H1 (cell line): ENCODE data around the gene ETV7. TPM values are rescaled to one million over a fixed set of nuclear protein-coding genes. Genes with fewer than 3 reads are reported as not detected.

ENCODE experiments used
- CTCF ChIA-PET: fragments of 300-600 bp; sonication (Branson Sonifier 250); formaldehyde crosslinking; loops from one replicate; lab custom pipeline; 2021; ENCODE audit not compliant: partially characterized antibody; lab: Charles Lee
- POLR2A ChIA-PET: fragments of 300-600 bp; sonication (Branson Sonifier 250); formaldehyde crosslinking; loops from one replicate; lab custom pipeline; 2021; ENCODE audit warnings: inconsistent platforms; ENCODE audit not compliant: partially characterized antibody; lab: Charles Lee
- DNase-seq, 2 experiments: peaks; one replicate each; pipeline versions ENCODE4 v3.0.0 to v3.0.0-alpha.2; 2010 to 2022; ENCODE audit warnings: low spot score in 2 of 2, low read depth in 1 of 2, mixed read lengths in 1 of 2
- FAIRE-seq: peaks from 2 replicates; lab custom pipeline; 2011; peaks lifted over from hg19 to GRCh38; lab: Jason Lieb, UNC
- H2AFZ ChIP-seq: 2 replicates; pipeline ENCODE4 v1.8.1; 2012; ENCODE audit warnings: low read length, inconsistent platforms
- H2AK5ac ChIP-seq: 2 replicates; pipeline ENCODE4 v1.6.1; 2013; ENCODE audit warnings: low read depth, low read length
- H2BK120ac ChIP-seq: replicated peaks from 2 replicates; pipeline ENCODE3; 2013; ENCODE audit warnings: low read depth, low read length, inconsistent platforms
- H2BK12ac ChIP-seq: 2 replicates; pipeline ENCODE4 v1.6.1; 2013; ENCODE audit warnings: low read depth, low read length
- H2BK15ac ChIP-seq: 2 replicates; pipeline ENCODE4 v1.6.1; 2013; ENCODE audit warnings: low read length
- H2BK20ac ChIP-seq: 2 replicates; pipeline ENCODE4 v1.6.1; 2013; ENCODE audit warnings: low read length
- H2BK5ac ChIP-seq: 2 replicates; pipeline ENCODE4 v1.6.1; 2013; ENCODE audit warnings: low read depth, low read length
- H3K14ac ChIP-seq: 2 replicates; pipeline ENCODE4 v1.6.1; 2013; ENCODE audit warnings: inconsistent platforms; ENCODE audit not compliant: insufficient read length
- H3K18ac ChIP-seq: 2 replicates; pipeline ENCODE4 v1.6.1; 2013; ENCODE audit warnings: low read length; ENCODE audit errors: extremely low read depth
- H3K23ac ChIP-seq: 2 replicates; pipeline ENCODE4 v1.6.1; 2013; ENCODE audit warnings: inconsistent platforms; ENCODE audit not compliant: insufficient read length
- H3K23me2 ChIP-seq: 2 replicates; pipeline ENCODE4 v1.6.1; 2013; ENCODE audit warnings: low read depth, low read length
- H3K27ac ChIP-seq: 2 replicates; pipeline ENCODE4 v1.6.1; 2011; ENCODE audit warnings: low read depth, low read length, inconsistent platforms
- H3K27me3 ChIP-seq, 4 experiments: replicated peaks in 1 of 4; 1 replicate in 1 of 4; 2 replicates in 3 of 4; pipeline versions ENCODE4 v1.6.1 to v1.8.1; 2011 to 2013; ENCODE audit warnings: low read length in 3 of 4, mild to moderate bottlenecking in 3 of 4, inconsistent platforms in 2 of 4, mixed read lengths in 2 of 4, moderate library complexity in 1 of 4; ENCODE audit not compliant: control insufficient read depth in 3 of 4, insufficient read depth in 3 of 4; ENCODE audit errors: extremely low read depth in 1 of 4
- H3K36me3 ChIP-seq, 4 experiments: 2 replicates each; pipeline versions ENCODE4 v1.6.1 to v1.8.1; 2011 to 2013; ENCODE audit warnings: mild to moderate bottlenecking in 4 of 4, low read length in 3 of 4, moderate library complexity in 2 of 4, control low read depth in 1 of 4, inconsistent platforms in 1 of 4; ENCODE audit not compliant: insufficient read depth in 4 of 4, control insufficient read depth in 2 of 4
- H3K4ac ChIP-seq: replicated peaks from 2 replicates; pipeline ENCODE3; 2013; ENCODE audit warnings: low read length, low read depth, mixed read lengths, inconsistent platforms; ENCODE audit not compliant: insufficient read length
- H3K4me1 ChIP-seq, 4 experiments: replicated peaks in 1 of 4; 1 replicate in 1 of 4; 2 replicates in 3 of 4; pipeline versions ENCODE4 v1.6.1 to v1.8.1; 2011 to 2013; ENCODE audit warnings: low read length in 3 of 4, inconsistent platforms in 2 of 4, mixed read lengths in 1 of 4; ENCODE audit not compliant: insufficient read depth in 4 of 4, control insufficient read depth in 3 of 4
- H3K4me2 ChIP-seq, 2 experiments: 2 replicates each; pipeline versions ENCODE4 v1.6.1 to v1.8.1; 2011 to 2013; ENCODE audit warnings: low read depth in 2 of 2, low read length in 2 of 2, control low read depth in 1 of 2, inconsistent platforms in 1 of 2, mild to moderate bottlenecking in 1 of 2; ENCODE audit not compliant: insufficient read depth in 1 of 2
- H3K4me3 ChIP-seq, 4 experiments: fragments of 200-600, 300-600 bp in 1 of 4; sonication (generic), shearing (Covaris generic), sonication (Bioruptor Twin) in 1 of 4; 2 replicates each; pipeline versions ENCODE4 v1.5.1 to v1.8.1; 2011 to 2016; ENCODE audit warnings: low read length in 4 of 4, low read depth in 3 of 4, control low read depth in 2 of 4, inconsistent platforms in 2 of 4, mild to moderate bottlenecking in 2 of 4, mixed read lengths in 1 of 4, moderate library complexity in 1 of 4; ENCODE audit not compliant: insufficient read depth in 2 of 4; ENCODE audit errors: extremely low read depth in 1 of 4
- H3K56ac ChIP-seq: replicated peaks from 2 replicates; pipeline ENCODE3; 2013; ENCODE audit warnings: low read depth, mild to moderate bottlenecking, mixed read lengths, low read length, inconsistent platforms; ENCODE audit not compliant: insufficient read length
- H3K79me1 ChIP-seq: 2 replicates; pipeline ENCODE4 v1.6.1; 2013; ENCODE audit warnings: low read depth, low read length, control low read depth
- H3K79me2 ChIP-seq, 2 experiments: 2 replicates each; pipeline versions ENCODE4 v1.6.1 to v1.8.1; 2012 to 2013; ENCODE audit warnings: low read length in 2 of 2, mild to moderate bottlenecking in 2 of 2, inconsistent platforms in 1 of 2; ENCODE audit not compliant: insufficient read depth in 2 of 2, control insufficient read depth in 1 of 2
- H3K9ac ChIP-seq, 4 experiments: replicated peaks in 1 of 4; 1 replicate in 1 of 4; 2 replicates in 3 of 4; pipeline versions ENCODE4 v1.6.1 to v1.8.1; 2011 to 2013; ENCODE audit warnings: low read depth in 3 of 4, low read length in 3 of 4, control low read depth in 2 of 4, mild to moderate bottlenecking in 2 of 4, moderate library complexity in 2 of 4, inconsistent platforms in 1 of 4; ENCODE audit errors: extremely low read depth in 1 of 4
- H3K9me3 ChIP-seq, 2 experiments: 2 replicates each; pipeline versions ENCODE4 v1.6.1 to v1.8.1; 2012 to 2013; ENCODE audit warnings: mild to moderate bottlenecking in 2 of 2, moderate library complexity in 2 of 2, control low read depth in 1 of 2, inconsistent platforms in 1 of 2, low read depth in 1 of 2, low read length in 1 of 2, mixed read lengths in 1 of 2; ENCODE audit not compliant: insufficient read depth in 2 of 2
- H4K20me1 ChIP-seq, 2 experiments: replicated peaks in 1 of 2; 2 replicates each; pipeline versions ENCODE3 to v1.8.1; 2011 to 2013; ENCODE audit warnings: inconsistent platforms in 2 of 2, low read length in 2 of 2, mild to moderate bottlenecking in 1 of 2; ENCODE audit not compliant: insufficient read depth in 2 of 2, control insufficient read depth in 1 of 2
- H4K5ac ChIP-seq: 2 replicates; pipeline ENCODE4 v1.6.1; 2013; ENCODE audit warnings: low read length, low read depth, mixed read lengths, inconsistent platforms; ENCODE audit not compliant: insufficient read length
- H4K8ac ChIP-seq: 2 replicates; pipeline ENCODE4 v1.8.0; 2013; ENCODE audit warnings: mild to moderate bottlenecking, moderate library complexity, low read length, inconsistent platforms; ENCODE audit not compliant: insufficient read depth; ENCODE audit errors: extremely low read depth
- H4K91ac ChIP-seq: replicated peaks from 2 replicates; pipeline ENCODE3; 2013; ENCODE audit warnings: low read length, mixed read lengths, inconsistent platforms; ENCODE audit not compliant: insufficient read length
- ASH2L ChIP-seq: fragments of 200-600, 300-600 bp; sonication (generic); IDR thresholded peaks from one replicate; pipeline ENCODE4 v1.7.1; 2017; ENCODE audit warnings: low read length
- CTCF ChIP-seq, 3 experiments: IDR thresholded peaks; 1 replicate in 2 of 3; 2 replicates in 1 of 3; pipeline versions ENCODE4 v1.5.1 to v1.6.1; 2011; ENCODE audit warnings: low read length in 3 of 3, mild to moderate bottlenecking in 3 of 3, inconsistent platforms in 2 of 3, low read depth in 1 of 3, moderate library complexity in 1 of 3; ENCODE audit not compliant: insufficient read depth in 1 of 3; ENCODE audit errors: control extremely low read depth in 1 of 3
- EP300 ChIP-seq, 2 experiments: IDR thresholded peaks; 1 replicate in 1 of 2; 2 replicates in 1 of 2; pipeline ENCODE4 v1.6.1; 2011 to 2012; ENCODE audit warnings: low read depth in 2 of 2, low read length in 2 of 2, mild to moderate bottlenecking in 2 of 2, borderline replicate concordance in 1 of 2, inconsistent platforms in 1 of 2, moderate library complexity in 1 of 2
- RAD21 ChIP-seq, 2 experiments: IDR thresholded peaks in 1 of 2; conservative IDR thresholded peaks in 1 of 2; 2 replicates each; pipeline ENCODE4 v1.6.1; 2011; ENCODE audit warnings: low read depth in 2 of 2, low read length in 2 of 2, improper control_type of control experiment in 1 of 2, inconsistent platforms in 1 of 2, mild to moderate bottlenecking in 1 of 2, moderate library complexity in 1 of 2
- RNF2 ChIP-seq: fragments of 200-900, 300-1000 bp; sonication (generic); IDR thresholded peaks from 2 replicates; pipeline ENCODE4 v1.7.1; 2016; ENCODE audit warnings: borderline replicate concordance, low read depth, mild to moderate bottlenecking, antibody characterized with exemption, low read length; ENCODE audit not compliant: poor library complexity, severe bottlenecking; ENCODE audit errors: missing control alignments
- WGBS, 2 experiments: shearing (Covaris generic) in 1 of 2; methylation state at CpG; one replicate each; pipeline versions ENCODE4 v1.1.6 to v1.1.7; 2013 to 2015; ENCODE audit warnings: low lambda C conversion rate in 2 of 2, mixed read lengths in 2 of 2, inconsistent platforms in 1 of 2, low coverage in 1 of 2, missing lambda C conversion rate in 1 of 2; ENCODE audit not compliant: insufficient replicate concordance in 2 of 2, insufficient coverage in 1 of 2, insufficient read length in 1 of 2; ENCODE audit errors: extremely low coverage in 1 of 2, missing lambda C conversion rate in 1 of 2; 5-methylcytosine and 5-hydroxymethylcytosine counted together
- polyA plus RNA-seq, 7 experiments: library from polyadenylated mRNA; depleted of rRNA in 3 of 7; stranded (reverse) in 5 of 7; unstranded in 2 of 7; fragments of >200 nt in 5 of 7; fragments of 200-250 nt in 2 of 7; gene quantifications; 1 replicate in 5 of 7; 2 replicates in 1 of 7; 4 replicates in 1 of 7; pipeline versions ENCODE4 v1.2.1 to v1.2.3, GENCODE V29; 2011 to 2013; ENCODE audit warnings: missing spikeins in 2 of 7, mixed read lengths in 2 of 7
- total RNA-seq: library from RNA; stranded (reverse); fragmentation: NEBNext Ultra II Directional; extraction: Animal tissue kit (Norgen Biotek cat#: 25700); gene quantifications from 2 replicates; pipeline ENCODE4 v1.2.1, GENCODE V29; 2021

ETV7 gene
- total and polyA plus RNA-seq, 2 of the 8 experiments (the other 6 are each of a cell fraction or from before 2014, with no cell fraction given): 0.54 to 2.4 TPM

- H3K23me2 ChIP-seq: peaks cover 3% of the 10 kb centered on the region; the same call in 1 of the 2 replicates
- H3K27ac ChIP-seq: no peak overlapping the region
- no peak overlapping the region for H2AK5ac ChIP-seq
- H3K36me3 ChIP-seq: no peaks in the 10 kb centered on the region
- no peak overlapping the region for H3K4ac ChIP-seq
- H3K4me1 ChIP-seq: peaks cover 0 to 5% (median 0%) of the 10 kb centered on the region in 4 experiments; a peak in 3 of 7 replicates
- H2BK20ac ChIP-seq: no peak overlapping the region
- no peak overlapping the region for H2BK120ac ChIP-seq
- H4K20me1 ChIP-seq: no peaks in the 10 kb centered on the region
- H2BK5ac ChIP-seq: no peak overlapping the region
- no peak overlapping the region for H3K23ac ChIP-seq
- no peak overlapping the region for H3K56ac ChIP-seq
- H3K14ac ChIP-seq: no peak overlapping the region
- H3K4me3 ChIP-seq: no peak overlapping the region
- 93% methylated on average over 5 of the region's 5 CpGs; no CpG with 5 or more reads in 1 of the 2 experiments for WGBS, 2 experiments
- no peak overlapping the region for H3K4me2 ChIP-seq
- POLR2A ChIA-PET: no interaction called here
- H4K5ac ChIP-seq: no peak overlapping the region
- no peaks in the 10 kb centered on the region for H3K79me2 ChIP-seq
- H3K27me3 ChIP-seq: peaks cover 6 to 15% (median 12%) of the 10 kb centered on the region in 4 experiments
- H2AFZ ChIP-seq: no peak overlapping the region
- no peak overlapping the region for H4K8ac ChIP-seq
- H3K9me3 ChIP-seq: no peaks in the 10 kb centered on the region
- H3K79me1 ChIP-seq: no peaks in the 10 kb centered on the region
- CTCF ChIA-PET: interaction anchor here (0.6 to 1.5 kb wide), 3 partner anchors 9 to 31 kb away, joined by 3 to 4 read pairs (median 4); no protein-coding TSS in a partner anchor
- FAIRE-seq: no peak
- no peak overlapping the region for H3K9ac ChIP-seq
- TF ChIP-seq RAD21 (IDR thresholded peaks at IDR 0.05 in 1 of 2, conservative IDR thresholded peaks at IDR 0.05 in 1 of 2; ENCODE audit: low read depth in 2 of 2, low read length in 2 of 2): peak in 1 of 2 experiments; percentile 16; a peak in 1 of 4 replicates
- no peak for TF ChIP-seq EP300 (IDR thresholded peaks at IDR 0.05; ENCODE audit: borderline replicate concordance in 1 of 2, low read depth in 2 of 2, low read length in 2 of 2)
- no peak for TF ChIP-seq ASH2L
- TF ChIP-seq CTCF (IDR thresholded peaks at IDR 0.05; ENCODE audit: control extremely low read depth in 1 of 3, insufficient read depth in 1 of 3, low read depth in 1 of 3, low read length in 3 of 3): peak; percentile 42 to 55 (median 52)
- no peak for TF ChIP-seq RNF2
- no peak overlapping the region for H2BK15ac ChIP-seq
- no peak overlapping the region for H2BK12ac ChIP-seq
- no peak overlapping the region for H3K18ac ChIP-seq
- no peak overlapping the region for H4K91ac ChIP-seq
- no peak for DNase-seq
These were observed 5.2 kb upstream of the ETV7 start for GRCh38 chr6:36392621-36393020.
